Endothelial cell (in vitro differentiated cells): ENCODE measurements around the gene IPO9. TPM values are rescaled to one million over a fixed set of nuclear protein-coding genes. Genes with fewer than 3 reads are reported as not detected.

Experiments used
- DNase-seq: peaks from one replicate; pipeline ENCODE4 v3.0.0; 2021; ENCODE audit warnings: low spot score
- H3K27ac Mint-ChIP-seq: one replicate; pipeline ENCODE4 v1.8.0; 2021; ENCODE audit warnings: mixed read lengths, inconsistent platforms; ENCODE audit not compliant: unreplicated experiment
- H3K27me3 Mint-ChIP-seq: one replicate; pipeline ENCODE4 v1.8.0; 2021; ENCODE audit warnings: mild to moderate bottlenecking, moderate library complexity, mixed read lengths, inconsistent platforms; ENCODE audit not compliant: unreplicated experiment
- H3K36me3 Mint-ChIP-seq: one replicate; pipeline ENCODE4 v1.8.0; 2021; ENCODE audit warnings: mild to moderate bottlenecking, low read depth, mixed read lengths, inconsistent platforms; ENCODE audit not compliant: unreplicated experiment
- H3K4me1 Mint-ChIP-seq: one replicate; pipeline ENCODE4 v1.8.0; 2021; ENCODE audit warnings: mild to moderate bottlenecking, mixed read lengths, inconsistent platforms; ENCODE audit not compliant: unreplicated experiment
- H3K4me3 Mint-ChIP-seq: one replicate; pipeline ENCODE4 v1.8.0; 2021; ENCODE audit warnings: mild to moderate bottlenecking, mixed read lengths, inconsistent platforms; ENCODE audit not compliant: unreplicated experiment
- H3K9me3 Mint-ChIP-seq: one replicate; pipeline ENCODE4 v1.8.0; 2021; ENCODE audit warnings: mixed read lengths, inconsistent platforms; ENCODE audit not compliant: unreplicated experiment
- total RNA-seq: library from RNA; stranded (reverse); fragmentation: NEBNext Ultra II Directional; extraction: Animal tissue kit (Norgen Biotek cat#: 25700); gene quantifications from one replicate; pipeline ENCODE4 v1.2.1, GENCODE V29; 2021; ENCODE audit not compliant: unreplicated experiment
- TF ChIP-seq, protein P1 (sequence below): fragments of 200-600 bp; sonication (generic); IDR thresholded peaks from one replicate; pipeline ENCODE4 v1.5.0; 2021; ENCODE audit warnings: antibody characterized with exemption; ENCODE audit not compliant: unreplicated experiment

The IPO9 gene
- total RNA-seq, 1 donor from 2014 or later: 69.5 TPM

DNA sequence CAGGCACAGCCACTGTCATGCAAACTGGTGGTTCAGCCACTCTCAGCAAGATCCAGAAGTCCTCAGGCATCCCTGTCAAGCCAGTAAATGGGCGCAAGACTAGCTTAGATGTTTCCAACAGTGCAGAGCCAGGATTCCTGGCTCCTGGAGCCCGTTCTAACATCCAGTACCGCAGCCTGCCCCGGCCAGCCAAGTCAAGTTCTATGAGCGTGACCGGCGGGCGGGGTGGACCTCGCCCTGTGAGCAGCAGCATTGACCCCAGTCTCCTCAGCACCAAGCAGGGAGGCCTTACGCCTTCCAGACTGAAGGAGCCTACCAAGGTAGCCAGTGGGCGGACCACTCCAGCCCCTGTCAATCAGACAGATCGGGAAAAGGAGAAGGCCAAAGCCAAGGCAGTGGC is 46.6 kb upstream of the IPO9 start:
- TF ChIP-seq, protein P1, sequence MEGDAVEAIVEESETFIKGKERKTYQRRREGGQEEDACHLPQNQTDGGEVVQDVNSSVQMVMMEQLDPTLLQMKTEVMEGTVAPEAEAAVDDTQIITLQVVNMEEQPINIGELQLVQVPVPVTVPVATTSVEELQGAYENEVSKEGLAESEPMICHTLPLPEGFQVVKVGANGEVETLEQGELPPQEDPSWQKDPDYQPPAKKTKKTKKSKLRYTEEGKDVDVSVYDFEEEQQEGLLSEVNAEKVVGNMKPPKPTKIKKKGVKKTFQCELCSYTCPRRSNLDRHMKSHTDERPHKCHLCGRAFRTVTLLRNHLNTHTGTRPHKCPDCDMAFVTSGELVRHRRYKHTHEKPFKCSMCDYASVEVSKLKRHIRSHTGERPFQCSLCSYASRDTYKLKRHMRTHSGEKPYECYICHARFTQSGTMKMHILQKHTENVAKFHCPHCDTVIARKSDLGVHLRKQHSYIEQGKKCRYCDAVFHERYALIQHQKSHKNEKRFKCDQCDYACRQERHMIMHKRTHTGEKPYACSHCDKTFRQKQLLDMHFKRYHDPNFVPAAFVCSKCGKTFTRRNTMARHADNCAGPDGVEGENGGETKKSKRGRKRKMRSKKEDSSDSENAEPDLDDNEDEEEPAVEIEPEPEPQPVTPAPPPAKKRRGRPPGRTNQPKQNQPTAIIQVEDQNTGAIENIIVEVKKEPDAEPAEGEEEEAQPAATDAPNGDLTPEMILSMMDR: no peak
- peaks cover 4% of the 10 kb centered on the region for H3K27me3 Mint-ChIP-seq
- H3K27ac Mint-ChIP-seq: no peak overlapping the region
- peaks cover 47% of the 10 kb centered on the region for H3K36me3 Mint-ChIP-seq
- H3K9me3 Mint-ChIP-seq: no peaks in the 10 kb centered on the region
- H3K4me3 Mint-ChIP-seq: no peak overlapping the region
- H3K4me1 Mint-ChIP-seq: peaks cover 16% of the 10 kb centered on the region
- DNase-seq: no peak

DNA sequence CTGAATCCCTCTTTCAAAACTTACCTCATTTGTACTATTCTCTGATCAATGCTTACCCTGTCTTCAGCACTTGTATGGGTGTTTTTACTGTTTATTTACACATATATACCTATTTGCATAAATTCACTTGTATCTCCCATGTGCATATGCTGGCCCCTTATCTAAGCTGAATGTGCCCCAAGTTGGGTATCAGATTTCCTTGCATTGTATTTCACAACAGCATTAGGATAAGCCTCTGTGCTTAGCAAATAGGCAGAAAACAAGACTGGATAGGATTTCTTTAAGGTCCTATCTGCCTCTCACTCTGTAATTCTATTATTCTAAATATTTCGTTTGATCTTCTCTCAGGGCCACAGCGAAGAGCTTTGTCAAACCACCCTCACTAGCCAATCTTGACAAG is 45.9 kb upstream of the IPO9 start:
- no peaks in the 10 kb centered on the region for H3K9me3 Mint-ChIP-seq
- peaks cover 11% of the 10 kb centered on the region for H3K4me1 Mint-ChIP-seq
- H3K27me3 Mint-ChIP-seq: peaks cover 4% of the 10 kb centered on the region
- peaks cover 48% of the 10 kb centered on the region for H3K36me3 Mint-ChIP-seq
- no peak overlapping the region for H3K27ac Mint-ChIP-seq
- no peak overlapping the region for H3K4me3 Mint-ChIP-seq
- no peak for DNase-seq
- TF ChIP-seq, protein P1: no peak

DNA sequence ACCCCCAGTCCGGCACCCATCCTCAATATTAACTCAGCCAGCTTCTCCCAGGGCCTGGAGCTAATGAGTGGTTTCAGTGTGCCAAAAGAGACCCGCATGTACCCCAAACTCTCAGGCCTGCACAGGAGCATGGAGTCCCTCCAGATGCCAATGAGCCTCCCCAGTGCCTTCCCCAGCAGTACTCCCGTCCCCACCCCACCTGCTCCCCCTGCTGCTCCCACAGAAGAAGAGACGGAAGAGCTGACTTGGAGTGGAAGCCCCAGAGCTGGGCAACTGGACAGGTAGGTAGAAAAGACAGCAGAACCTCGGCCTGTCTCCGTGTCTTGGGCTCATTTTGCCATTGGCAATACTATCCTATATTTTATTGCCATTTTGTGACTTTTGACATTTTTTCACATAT is 45.4 kb upstream of the IPO9 start:
- no peak overlapping the region for H3K4me3 Mint-ChIP-seq
- TF ChIP-seq, protein P1: no peak
- H3K9me3 Mint-ChIP-seq: no peaks in the 10 kb centered on the region
- peaks cover 51% of the 10 kb centered on the region for H3K36me3 Mint-ChIP-seq
- H3K27ac Mint-ChIP-seq: no peak overlapping the region
- DNase-seq: no peak
- H3K27me3 Mint-ChIP-seq: peaks cover 5% of the 10 kb centered on the region
- peaks cover 8% of the 10 kb centered on the region for H3K4me1 Mint-ChIP-seq

DNA sequence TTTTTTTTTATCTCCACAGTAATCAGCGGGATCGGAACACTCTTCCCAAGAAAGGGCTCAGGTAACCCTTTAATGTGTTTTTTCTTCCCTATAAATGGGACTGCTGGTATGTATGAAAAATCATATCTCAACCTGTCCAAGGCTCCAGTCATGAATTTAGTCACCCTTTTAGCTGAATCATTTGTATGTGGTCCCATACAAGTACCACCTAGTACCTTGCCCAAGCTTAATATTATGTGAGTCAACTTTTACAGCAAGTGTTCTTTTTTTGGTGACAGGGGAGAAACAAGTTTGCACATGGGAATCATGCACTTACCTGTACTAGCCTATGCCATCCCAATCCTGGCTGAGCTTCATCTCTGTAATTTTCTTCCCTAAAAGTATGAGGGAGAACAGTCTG is 43.7 kb upstream of the IPO9 start:
- Mint-ChIP-seq H3K27ac (no peak overlapping the region), H3K4me1 (peaks cover 10% of the 10 kb centered on the region), H3K9me3 (no peaks in the 10 kb centered on the region), H3K4me3 (no peak overlapping the region), H3K27me3 (peaks cover 8% of the 10 kb centered on the region), H3K36me3 (peaks cover 58% of the 10 kb centered on the region)
- no peak for DNase-seq
- TF ChIP-seq, protein P1: no peak

DNA sequence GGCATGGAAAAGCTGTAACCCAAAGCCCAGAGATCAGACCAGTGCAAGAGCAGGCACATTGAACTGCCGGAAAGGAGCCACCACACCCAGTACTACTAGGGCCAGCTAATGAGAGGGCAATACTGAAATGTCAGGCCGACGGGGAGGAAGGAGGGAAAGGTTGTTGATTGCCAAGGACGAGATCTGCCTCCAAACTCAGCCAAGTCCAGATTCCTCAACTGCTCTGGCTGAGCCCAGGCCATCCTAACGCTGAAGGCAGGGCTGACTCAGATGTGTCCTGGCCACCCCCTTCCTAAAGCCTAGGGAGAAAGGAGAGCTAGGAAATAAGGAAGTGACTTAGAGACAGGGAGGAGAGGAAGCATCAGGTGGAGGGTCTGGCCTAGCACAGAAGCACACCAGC is 42.1 kb upstream of the IPO9 start:
- Mint-ChIP-seq H3K4me1 (peaks cover 10% of the 10 kb centered on the region), H3K36me3 (peaks cover 56% of the 10 kb centered on the region), H3K9me3 (no peaks in the 10 kb centered on the region)

More for the DNA sequence above, 42.1 kb upstream of the IPO9 start:
- peaks cover 6% of the 10 kb centered on the region for H3K27me3 Mint-ChIP-seq
- no peak overlapping the region for H3K4me3 Mint-ChIP-seq
- H3K27ac Mint-ChIP-seq: no peak overlapping the region
- DNase-seq: no peak
- TF ChIP-seq, protein P1: no peak
